Measurements from ENCODE around the gene GAREM1.
"Not testable (repeated sequence)": the region's sequence is repeated elsewhere in the genome, so short reads cannot be mapped to it uniquely, and the experiment has no call there.

The GAREM1 gene

DNA sequence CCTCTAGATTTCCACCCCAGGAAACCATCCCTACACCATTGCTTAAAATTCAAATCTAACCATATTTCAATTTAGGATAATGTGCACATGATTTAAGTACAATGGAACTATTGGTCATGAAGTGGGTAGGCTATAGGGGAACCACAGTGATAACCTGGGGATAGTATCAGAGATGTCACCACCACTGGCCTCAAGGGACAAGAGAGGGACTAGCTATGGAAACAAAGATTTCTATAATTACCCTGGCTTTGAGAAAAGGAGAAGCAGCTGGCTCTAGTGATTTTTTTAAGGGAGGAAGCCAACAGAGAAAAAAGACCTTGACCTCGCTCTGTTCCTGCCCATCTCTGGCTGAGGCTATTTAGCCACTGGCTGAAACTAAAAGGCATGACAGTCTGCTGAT is 148.9 kb downstream of the GAREM1 start:
- no peak for DNase-seq

DNA sequence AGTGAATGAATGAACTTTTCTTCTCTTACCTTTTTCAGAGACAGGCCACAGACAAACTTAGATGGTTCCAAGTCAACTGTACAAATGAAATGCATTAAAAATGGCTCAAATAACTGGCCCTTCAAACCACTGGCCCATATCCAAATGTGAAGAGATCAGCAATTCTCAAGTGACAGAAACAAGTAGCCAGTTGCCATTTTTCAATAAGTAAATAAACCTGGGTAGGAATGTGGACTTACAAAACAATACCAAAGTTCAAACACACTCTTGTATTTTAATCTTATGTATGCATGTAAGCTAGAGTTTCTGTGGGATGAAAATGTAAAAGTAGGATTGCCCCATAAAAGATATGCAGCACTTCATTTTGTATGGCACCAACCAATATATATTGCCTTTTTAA is 151.6 kb downstream of the GAREM1 start:
- no peak for DNase-seq

DNA sequence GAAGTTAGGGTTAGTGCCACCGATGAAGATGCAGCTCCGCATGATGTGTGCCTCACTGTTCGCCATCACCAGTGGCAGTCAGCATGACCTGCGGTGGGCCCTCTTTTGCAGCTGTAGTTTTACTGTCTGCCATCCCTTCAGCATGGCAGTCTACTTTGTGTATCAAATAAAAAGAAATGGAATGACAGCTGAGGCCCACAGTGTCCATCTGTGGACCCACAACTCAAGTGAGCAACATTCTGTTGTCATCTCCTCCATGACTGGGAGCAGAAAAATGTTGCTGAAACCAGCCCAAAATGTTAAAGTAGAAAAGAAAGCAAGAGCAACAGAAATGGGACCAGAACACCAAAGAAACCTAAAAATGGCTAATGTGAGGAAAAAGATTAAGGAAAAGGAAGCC is 152.1 kb downstream of the GAREM1 start:
- no peak for DNase-seq

DNA sequence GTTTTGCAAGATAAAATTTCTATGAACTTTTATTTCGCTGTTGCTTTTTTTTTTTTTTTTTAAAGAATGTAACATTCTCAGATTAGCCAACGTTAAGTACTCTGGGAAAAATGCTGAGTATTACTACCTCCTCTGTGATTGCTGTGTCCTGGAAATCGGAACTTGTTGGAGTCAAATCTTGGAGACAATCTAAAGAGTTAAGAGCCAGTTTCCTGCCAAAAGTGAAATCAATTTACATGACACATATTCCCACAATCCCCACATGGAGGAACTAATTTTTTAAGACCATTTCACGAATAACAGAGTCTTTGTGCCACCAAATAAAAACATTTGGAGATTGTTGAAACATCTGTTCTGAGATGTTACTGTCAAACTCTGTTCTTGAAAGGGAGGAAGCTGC is 153.0 kb downstream of the GAREM1 start:
- no peak for DNase-seq

DNA sequence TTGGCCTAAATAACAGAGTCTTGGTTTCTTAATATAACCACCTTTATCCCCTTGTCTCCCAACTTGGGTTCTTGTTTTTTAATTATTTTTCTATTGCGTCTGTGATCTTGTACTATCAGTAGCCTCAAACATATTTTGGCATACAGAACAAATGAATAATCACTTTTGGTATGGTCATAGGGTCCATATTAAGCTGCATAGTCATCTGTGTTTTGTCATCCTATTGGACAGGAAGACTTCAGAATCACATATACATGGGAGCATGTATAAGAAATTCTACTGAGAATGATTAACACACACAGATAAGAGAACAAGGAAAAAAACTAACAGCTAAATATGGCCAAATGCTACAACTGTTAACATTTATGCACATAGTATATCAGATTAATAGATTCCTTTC is 154.8 kb downstream of the GAREM1 start:
- DNase-seq: no peak

DNA sequence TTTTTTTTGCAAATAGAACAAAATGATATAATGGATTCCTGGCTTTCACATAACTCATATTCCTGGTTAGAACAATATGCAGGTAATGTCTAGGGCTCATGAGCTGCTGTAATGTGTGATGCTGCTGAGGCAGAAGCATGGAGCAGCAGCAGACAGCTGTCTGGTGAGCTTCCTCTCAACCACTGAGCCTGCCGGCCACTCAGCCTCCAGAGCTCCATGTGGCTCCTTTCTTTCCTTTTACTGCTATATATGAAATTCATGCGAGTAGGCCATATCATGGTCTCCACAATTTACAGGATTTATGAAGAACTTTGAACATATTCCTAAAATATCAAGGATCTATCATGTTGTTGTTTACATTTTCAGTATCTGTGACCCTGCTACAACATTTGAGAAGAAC is 159.9 kb downstream of the GAREM1 start:
- DNase-seq: no peak

DNA sequence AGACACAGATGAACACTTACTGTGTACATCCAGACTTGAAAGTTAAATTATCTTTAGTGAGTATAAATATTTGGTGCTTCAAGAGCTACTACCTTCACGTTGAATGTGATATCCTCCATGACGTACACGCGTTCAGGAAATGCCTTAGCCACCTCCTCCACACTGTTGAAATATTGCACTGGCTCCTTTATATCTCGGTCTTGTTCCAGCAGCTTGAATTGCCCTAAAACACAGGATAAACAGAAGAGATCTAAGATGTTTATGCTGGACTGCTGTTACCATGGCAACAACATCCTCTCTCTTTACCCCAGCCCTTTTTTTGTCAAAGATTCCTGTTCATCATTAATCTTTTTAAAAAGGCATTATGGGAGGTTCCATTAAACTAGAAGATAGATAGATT is 160.6 kb downstream of the GAREM1 start:
- DNase-seq: no peak

DNA sequence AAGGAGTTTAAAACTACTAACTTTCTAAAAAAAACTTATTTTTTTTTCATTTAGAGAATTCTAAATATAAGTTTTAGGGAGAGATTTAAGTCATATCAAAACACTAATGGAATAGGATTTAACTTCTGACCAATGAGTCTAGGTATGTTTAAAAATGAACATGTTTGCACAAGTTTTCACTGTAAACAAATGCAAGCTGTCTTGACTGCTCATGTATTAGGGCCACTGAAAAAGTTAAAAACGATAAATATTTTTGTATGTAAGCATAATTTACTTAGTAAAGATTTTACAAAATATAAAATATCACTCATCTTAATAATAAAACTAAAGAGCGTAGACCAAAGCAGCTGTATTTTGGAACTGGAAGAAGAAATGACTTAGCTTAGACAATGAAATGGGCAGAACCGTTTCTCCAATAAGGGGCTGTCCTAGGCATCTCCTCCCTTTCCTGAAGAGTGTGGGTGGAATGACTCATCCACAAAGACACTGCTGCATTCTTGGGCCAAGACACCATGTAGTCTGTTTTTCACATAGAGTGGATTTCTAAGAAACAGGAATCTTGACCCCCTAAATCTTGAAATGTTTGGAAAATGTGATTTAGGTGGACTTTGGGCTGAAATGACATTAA is 162.1 kb downstream of the GAREM1 start:
- DNase-seq: no peak

DNA sequence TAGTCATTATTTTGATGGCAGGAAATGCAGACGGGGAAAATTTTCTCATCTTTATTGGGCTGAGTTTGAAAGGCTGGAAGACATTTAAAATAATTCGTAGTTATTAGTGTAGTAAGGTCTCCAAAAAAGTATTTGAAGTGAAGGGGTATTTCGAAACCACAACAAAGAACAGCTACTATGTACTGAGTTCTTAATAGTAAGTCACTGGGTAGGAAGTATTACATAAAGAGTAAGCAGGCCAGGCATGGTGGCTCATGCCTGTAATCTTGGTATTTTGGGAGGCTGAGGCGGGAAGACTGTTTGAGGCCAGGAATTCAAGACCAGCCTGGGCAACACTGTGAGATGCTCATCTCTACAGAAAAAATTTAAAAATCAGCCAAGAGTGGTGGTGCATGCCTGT is 167.3 kb downstream of the GAREM1 start:
- no peak for DNase-seq

DNA sequence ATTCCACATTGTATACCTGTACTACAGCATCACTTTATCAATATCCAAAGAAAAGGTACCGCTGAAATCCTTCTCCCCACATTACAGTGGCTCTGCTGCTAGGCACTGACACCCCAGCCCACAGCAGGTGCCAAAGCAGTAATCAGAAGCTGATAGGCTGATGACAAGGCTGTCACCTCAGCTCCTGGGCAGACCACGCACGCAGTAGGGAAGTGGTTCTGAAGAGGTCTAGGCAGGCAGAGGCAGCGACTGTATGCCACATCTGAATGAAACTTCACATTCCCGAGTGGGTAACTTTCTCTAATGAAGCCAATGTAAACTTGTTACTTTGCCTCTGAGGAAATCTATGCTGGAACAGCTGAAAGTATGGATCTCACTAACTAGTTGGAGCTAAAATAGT is 167.9 kb downstream of the GAREM1 start:
- DNase-seq: no peak

DNA sequence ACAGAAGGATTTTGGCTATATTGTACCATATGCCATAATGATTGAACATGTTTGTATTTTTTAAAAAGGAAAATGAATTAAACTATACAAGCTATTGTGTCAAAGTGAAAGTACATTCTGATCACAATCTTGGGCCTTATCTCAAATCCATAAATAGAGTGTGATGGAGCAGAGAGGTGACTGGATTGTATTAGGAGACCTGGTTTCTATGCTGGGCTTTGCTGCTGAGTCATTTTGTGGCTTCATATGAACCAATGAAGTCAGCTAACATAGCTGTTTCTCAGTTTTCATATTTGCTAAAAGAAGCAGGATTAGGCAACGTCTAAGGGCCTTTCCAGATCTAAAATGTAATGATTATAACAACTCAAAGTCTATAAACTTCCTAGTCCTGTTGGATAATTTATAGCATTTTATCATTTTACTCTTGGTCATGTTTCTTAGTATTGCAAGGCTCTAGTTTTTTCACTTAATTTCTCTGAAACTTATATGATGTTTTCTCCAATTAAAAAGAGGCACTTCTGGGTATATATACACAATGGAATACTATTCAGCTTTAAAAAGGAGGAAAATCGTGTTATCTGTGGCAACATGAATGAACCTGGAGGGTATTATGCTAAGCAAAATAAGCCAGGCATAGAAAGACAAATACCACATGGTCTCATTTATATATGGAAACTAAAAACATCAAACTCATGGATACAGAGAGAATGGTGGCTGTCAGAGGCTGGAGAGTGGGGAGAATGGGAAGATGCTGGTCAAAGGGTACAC is 168.5 kb downstream of the GAREM1 start:
- no peak for DNase-seq

DNA sequence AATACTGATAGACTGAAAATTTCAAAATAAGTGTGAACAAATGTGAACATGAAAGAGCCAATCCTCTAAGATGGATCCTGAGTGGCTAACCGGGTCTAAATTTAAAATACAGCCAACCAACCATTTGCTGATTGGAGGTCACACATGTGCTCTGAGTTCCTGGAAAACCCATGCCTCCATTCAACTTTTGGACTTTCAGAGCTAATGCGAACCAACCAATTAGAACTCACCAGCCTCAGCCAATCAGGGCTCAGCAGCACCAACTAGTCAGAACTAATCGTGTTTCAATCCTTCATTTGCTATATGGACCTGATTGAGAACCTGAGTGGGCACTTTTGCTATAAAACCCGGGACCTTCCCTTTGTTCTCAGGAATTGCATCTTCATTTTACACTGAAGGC is 169.3 kb downstream of the GAREM1 start:
- DNase-seq: no peak

DNA sequence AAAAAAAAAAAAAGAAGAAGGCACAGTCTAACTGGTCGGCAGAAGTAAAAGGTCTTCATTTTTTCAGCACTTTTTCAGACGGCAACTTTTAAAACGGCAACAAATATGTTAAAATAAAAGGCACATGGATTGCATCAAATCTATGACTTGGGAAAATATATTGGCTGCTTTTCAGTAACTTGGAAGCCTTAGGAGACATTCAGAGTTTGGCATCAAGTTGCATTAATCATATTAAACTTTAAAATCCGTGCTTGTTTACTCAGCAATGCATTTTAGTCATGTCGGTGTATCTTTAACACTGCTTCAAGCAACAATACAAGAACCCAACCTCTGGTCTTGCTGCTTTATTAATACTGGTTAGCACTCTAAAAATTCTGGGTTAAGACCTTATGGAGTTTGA is 169.8 kb downstream of the GAREM1 start:
- DNase-seq: no peak

DNA sequence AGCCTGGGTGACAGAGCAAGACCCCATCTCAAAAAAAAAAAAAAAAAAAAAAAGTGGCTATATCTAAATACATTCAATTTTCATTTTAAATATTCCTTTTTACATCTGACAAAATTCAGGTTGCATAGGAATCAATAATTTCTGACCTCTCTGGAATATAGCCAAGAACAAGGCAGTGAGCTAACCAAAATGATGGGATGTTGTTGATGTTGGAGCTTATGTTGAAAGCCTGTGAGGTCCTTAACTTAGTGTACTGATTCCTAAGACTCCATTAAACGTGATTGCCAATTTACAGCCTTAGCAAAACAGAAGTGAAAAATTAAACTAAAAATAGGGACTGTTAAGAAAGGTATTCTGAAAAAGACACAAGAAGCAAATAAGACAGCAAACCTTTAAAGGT is 171.2 kb downstream of the GAREM1 start:
- no peak for DNase-seq

DNA sequence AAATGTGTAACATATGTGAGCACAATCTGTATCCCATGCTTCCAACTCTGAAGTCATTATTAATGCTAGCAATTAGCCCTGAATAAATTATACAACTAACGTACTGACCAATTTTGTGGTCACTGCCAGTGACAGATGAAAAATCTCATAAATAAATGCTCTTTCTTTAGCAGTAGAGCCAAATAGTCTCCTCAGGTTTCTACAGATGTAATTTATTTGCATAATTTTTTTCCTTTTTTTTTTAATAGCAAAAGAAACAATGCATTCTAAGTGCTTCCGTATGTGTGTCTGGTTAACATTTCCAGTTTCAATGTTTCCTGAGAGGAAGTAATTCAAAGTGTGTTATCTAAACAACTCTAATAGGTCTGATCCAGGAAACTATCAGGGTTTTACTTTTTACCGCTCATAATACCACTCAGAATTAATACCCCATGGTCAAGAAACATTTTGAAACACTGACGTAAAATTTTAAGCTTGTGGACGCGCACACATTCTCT is 172.5 kb downstream of the GAREM1 start:
- DNase-seq: no peak

DNA sequence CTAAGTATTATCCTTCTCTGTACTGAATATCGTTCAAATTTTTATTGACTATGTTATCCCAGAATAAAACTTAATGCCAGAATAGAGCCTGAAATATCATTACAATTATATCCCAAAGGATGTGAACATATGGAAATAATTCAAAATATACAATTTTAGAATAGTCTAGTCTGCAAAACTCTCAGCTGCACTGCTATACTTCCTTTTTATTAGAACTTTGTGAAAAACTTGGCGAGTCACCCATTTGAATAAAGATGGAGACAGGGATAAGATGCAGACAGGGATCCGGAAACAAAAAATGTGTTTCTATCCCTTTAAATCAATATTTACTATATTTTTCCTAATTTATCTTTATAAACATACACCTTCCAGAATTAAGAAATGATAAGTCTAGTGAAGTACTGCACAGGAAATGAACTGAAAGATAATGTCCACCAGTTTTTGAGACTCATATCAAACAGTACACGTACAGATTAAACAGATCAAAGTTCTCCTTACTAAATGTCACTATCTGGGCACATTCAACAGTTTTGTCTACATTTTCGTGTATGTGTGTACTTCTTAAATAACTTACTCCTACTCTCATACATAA is 173.0 kb downstream of the GAREM1 start:
- DNase-seq: no peak

DNA sequence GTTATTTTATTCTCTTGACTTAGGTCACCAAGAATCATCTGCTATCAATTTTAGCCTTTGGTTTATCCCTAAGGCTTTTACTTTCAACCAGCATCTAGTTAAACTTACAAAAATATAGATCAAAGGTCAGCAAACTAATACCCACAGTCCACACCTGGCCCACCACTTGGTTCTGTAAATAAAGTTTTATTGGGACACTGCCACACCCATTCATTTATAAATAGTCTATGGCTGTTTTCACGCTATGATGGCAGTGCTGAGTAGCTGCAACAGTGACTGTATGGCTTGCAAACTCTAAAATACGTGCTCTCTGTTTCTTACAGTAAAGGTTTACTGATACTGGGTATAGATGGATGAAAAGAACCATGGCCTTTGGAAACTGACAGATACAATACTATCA is 173.8 kb downstream of the GAREM1 start:
- no peak for DNase-seq

DNA sequence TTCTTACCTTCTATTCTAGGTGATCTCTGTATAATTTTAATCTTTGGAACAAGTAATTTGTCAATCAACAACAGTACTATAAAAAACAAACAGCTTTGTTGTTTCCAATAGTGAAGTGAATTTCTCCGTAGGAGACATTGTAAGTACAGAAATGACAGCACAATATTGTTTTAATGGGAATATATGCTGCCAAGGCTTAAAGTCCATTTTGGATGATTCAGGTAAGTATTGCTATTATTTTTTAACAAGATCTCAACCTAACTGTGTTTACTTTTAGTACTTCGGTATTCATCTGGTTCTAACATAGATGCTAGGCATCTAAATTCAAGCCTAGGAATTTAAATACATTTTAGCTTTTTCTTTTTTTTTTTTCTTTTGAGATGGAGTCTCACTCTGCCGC is 175.1 kb downstream of the GAREM1 start:
- no peak for DNase-seq

DNA sequence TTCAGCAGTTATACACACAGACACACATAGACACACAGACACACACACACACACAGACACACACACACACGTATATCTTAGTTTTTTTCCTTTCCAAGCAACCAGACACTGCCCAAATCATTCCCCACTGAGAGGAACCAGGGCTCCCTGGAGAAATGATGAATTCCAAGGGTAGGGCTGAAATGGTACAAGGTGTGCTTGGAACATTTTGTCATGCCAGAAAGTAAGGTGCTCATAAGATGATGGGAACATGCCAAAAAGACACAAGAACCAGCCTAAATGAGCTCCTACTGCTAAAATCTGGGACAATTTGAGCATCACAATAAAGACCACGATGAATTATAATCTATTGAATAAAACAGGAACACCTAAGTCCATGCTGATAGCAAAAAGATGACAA is 177.6 kb downstream of the GAREM1 start:
- no peak for DNase-seq

DNA sequence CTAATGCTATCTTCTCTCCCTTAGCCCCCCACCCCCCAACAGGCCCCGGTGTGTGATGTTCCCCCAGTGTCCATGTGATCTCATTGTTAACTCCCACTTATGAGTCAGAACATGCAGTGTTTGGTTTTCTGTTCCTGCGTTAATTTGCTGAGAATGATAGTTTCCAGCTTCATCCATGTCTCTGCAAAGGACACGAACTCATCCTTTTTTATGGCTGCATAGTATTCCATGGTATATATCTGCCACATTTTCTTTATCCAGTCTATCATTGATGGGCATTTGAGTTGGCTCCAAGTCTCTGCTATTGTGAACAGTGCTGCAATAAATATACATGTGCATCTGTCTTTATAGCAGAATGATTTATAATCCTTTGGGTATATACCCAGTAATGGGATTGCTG is 179.1 kb downstream of the GAREM1 start:
- DNase-seq: not testable (repeated sequence)

DNA sequence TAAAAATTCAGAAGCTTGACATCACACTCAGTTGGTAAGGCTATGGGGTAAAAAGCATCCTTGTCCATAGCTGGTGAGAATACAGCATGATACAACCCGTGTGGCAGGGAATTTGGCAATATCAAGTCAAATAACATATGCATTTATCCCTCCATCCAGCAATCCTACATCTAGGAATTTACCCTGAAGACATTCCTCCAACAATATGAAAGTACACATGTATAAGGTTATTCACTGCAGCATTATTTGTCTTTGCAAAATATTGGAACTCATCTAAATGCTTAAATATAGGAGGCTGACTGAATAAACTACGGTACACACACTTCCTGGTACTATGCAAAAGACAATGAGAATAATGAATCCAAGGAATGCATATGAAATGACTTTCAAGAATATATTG is 179.9 kb downstream of the GAREM1 start:
- DNase-seq: no peak

DNA sequence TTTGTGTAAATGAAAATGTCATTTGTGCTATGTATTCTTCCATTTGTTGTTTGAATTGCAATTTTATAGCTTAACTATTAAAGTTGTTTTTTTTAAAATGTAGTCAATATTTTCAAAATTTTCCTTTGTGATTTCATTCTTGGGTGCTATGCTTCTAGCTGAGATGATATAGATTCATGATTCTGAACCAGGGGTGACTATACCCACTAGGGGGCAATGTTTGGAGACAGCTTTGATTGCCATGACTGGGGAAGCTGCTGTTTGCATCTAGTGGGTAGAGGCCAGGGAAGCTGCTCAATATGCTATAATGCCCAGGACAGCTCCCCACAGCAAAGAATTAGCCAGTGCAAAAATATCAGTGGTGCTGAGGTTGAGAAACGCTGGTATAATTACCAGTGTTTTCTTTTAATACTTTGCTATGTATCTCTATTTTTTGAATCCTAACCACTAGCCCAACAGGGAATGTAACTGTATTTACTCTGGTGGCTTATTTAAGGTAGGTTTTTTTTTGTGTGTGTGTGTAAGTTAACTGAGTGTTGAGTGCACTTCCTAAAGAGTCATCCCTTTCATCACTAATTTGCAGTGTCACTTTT is 181.1 kb downstream of the GAREM1 start:
- no peak for DNase-seq

DNA sequence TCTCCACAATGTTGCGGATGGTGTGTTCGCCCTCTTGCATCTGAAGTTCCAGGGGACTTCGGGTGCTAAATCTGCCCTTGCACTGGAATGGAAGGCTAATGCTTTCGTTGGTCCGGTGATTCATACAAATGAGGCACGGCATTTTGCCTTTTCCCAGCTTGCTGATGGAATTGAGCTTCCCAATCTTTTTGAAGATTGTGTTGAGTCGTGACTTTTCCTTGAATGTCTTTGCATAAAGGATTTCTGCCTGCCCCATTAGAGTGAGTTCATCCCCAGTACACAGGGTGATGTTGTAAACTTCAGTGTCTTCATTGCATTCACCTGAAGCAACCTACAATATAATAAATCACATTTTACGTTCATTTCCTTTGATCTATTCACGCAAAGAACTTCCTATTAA is 182.8 kb downstream of the GAREM1 start:
- DNase-seq: no peak

DNA sequence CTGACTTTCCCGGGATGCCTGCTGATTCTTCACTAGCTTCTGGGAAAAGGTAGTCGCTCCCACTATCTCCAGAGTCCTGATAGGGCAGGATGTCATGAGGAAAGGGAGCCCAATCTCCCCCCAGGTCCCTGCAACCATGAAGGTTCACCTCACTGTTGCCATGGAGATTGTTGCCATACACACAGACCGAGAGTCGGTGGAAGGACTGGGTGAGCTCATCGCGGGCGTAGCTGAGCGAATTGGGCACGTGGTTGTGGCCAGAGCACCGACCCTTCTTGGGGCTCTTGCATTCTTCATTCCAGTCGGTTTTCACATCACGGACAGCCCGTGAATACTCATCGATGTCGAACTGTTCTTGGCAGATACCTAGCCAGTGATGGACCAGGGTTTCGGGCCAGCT is 183.4 kb downstream of the GAREM1 start:
- DNase-seq: no peak
